Stomach (tissue), 4 donors: ENCODE results near the gene SMG1.

ENCODE experiments used
- CTCF ChIP-seq, 7 experiments: fragments of 450-650 bp in 4 of 7; fragments of 200-600 bp in 3 of 7; sonication (generic) in 3 of 7; IDR thresholded peaks; one replicate each; pipeline ENCODE4 v1.5.1; 2016 to 2019; ENCODE audit warnings: antibody characterized with exemption in 7 of 7, control low read depth in 2 of 7, mild to moderate bottlenecking in 1 of 7
- EP300 ChIP-seq: sonication (generic); formaldehyde crosslinking; IDR thresholded peaks from one replicate; pipeline ENCODE4 v1.6.1; 2017; ENCODE audit warnings: antibody characterized with exemption
- POLR2A ChIP-seq, 4 donors: fragments of 450-650 bp; IDR thresholded peaks; one replicate each; pipeline ENCODE4 v1.6.1; 2016; ENCODE audit warnings: antibody characterized with exemption in 4 of 4, control low read depth in 2 of 4, mild to moderate bottlenecking in 1 of 4, moderate library complexity in 1 of 4
- POLR2AphosphoS5 ChIP-seq, 3 donors: sonication (generic); formaldehyde crosslinking; IDR thresholded peaks; one replicate each; pipeline ENCODE4 v1.6.1; 2016; ENCODE audit warnings: antibody characterized with exemption in 3 of 3

- TF ChIP-seq CTCF (IDR thresholded peaks at IDR 0.05) (no peak), POLR2AphosphoS5 (IDR thresholded peaks at IDR 0.05) (no peak), POLR2A (IDR thresholded peaks at IDR 0.05) (no peak), EP300 (no peak)
Observed at GRCh38 chr16:18784917-18785623, 141.1 kb downstream of the SMG1 start.
